Body of pancreas (tissue), 4 donors: ENCODE data around the gene ECEL1.

Source experiments
- CTCF ChIP-seq, 7 experiments: fragments of 450-650 bp in 4 of 7; fragments of 200-600 bp in 3 of 7; sonication (generic) in 3 of 7; IDR thresholded peaks; one replicate each; pipeline ENCODE4 v1.5.1; 2016 to 2019; ENCODE audit warnings: antibody characterized with exemption in 7 of 7
- POLR2A ChIP-seq, 3 donors: fragments of 450-650 bp; IDR thresholded peaks; one replicate each; pipeline ENCODE4 v1.6.1; 2016; ENCODE audit warnings: antibody characterized with exemption in 3 of 3, mild to moderate bottlenecking in 2 of 3

GRCh38 chr2:232495292-232495691 lies 7.7 kb upstream of the ECEL1 start:
- TF ChIP-seq POLR2A (IDR thresholded peaks at IDR 0.05) (no peak), CTCF (IDR thresholded peaks at IDR 0.05) (no peak)
